GM13977 (cell line): Measurements from ENCODE around the gene GPRIN1.

Experiments used
- DNase-seq: peaks from one replicate; pipeline ENCODE4 v3.0.0; 2012; ENCODE audit warnings: low spot score
- in situ Hi-C: fragments of 300-500 bp; cut with MboI; formaldehyde crosslinking; loops from one replicate; pipeline ENCODE4 v1.12.0; 2022; ENCODE audit warnings: low sequenced_read_pairs, low pct_unique_long_range_greater_than_20kb, mixed read lengths, inconsistent platforms; ENCODE audit not compliant: unreplicated experiment
- TF ChIP-seq, protein P1 (sequence below): IDR thresholded peaks from 2 replicates; pipeline ENCODE4 v1.5.1; 2012; ENCODE audit warnings: mild to moderate bottlenecking, control low read depth; ENCODE audit not compliant: insufficient read depth; ENCODE audit errors: extremely low read depth, missing control alignments

Gene GPRIN1

DNA sequence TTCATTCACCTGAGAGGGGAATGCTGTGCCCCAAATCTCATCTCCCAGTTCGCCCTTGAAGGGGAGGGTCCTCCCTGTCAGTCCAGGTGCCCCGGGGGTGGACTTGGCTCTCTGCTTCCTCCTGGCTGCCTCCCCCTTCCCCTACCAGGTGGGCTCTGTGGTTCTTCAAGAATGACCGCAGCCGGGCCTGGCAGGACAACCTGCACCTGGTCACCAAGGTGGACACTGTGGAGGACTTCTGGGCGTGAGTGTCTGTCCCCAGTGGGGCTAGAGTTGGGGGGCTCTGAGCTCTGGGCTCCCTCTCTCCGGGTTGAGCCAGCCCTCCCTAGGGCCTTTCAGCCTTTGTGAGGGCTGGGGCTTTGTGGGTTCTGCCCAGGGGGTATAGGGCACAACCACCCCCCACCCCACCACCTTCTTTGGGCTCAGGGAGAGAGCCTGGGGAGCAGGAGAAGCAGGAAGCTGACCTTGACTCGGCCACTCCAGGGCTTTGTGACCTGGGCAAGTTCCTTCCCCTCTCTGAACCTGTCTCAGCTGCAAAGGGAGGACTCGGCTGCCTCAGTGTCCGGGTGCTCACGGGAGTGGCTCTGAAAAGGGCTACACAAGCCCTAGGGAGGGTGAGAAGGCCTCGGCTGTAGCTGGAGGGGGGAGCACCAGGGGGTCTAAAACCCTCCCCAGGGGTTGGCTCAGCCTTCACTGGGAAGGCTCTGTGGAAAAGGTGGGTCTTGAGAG, 33.7 kb upstream of the GPRIN1 start:
- in situ Hi-C loops: no loop called here
- no peak for DNase-seq
- TF ChIP-seq, protein P1, sequence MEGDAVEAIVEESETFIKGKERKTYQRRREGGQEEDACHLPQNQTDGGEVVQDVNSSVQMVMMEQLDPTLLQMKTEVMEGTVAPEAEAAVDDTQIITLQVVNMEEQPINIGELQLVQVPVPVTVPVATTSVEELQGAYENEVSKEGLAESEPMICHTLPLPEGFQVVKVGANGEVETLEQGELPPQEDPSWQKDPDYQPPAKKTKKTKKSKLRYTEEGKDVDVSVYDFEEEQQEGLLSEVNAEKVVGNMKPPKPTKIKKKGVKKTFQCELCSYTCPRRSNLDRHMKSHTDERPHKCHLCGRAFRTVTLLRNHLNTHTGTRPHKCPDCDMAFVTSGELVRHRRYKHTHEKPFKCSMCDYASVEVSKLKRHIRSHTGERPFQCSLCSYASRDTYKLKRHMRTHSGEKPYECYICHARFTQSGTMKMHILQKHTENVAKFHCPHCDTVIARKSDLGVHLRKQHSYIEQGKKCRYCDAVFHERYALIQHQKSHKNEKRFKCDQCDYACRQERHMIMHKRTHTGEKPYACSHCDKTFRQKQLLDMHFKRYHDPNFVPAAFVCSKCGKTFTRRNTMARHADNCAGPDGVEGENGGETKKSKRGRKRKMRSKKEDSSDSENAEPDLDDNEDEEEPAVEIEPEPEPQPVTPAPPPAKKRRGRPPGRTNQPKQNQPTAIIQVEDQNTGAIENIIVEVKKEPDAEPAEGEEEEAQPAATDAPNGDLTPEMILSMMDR: no peak

DNA sequence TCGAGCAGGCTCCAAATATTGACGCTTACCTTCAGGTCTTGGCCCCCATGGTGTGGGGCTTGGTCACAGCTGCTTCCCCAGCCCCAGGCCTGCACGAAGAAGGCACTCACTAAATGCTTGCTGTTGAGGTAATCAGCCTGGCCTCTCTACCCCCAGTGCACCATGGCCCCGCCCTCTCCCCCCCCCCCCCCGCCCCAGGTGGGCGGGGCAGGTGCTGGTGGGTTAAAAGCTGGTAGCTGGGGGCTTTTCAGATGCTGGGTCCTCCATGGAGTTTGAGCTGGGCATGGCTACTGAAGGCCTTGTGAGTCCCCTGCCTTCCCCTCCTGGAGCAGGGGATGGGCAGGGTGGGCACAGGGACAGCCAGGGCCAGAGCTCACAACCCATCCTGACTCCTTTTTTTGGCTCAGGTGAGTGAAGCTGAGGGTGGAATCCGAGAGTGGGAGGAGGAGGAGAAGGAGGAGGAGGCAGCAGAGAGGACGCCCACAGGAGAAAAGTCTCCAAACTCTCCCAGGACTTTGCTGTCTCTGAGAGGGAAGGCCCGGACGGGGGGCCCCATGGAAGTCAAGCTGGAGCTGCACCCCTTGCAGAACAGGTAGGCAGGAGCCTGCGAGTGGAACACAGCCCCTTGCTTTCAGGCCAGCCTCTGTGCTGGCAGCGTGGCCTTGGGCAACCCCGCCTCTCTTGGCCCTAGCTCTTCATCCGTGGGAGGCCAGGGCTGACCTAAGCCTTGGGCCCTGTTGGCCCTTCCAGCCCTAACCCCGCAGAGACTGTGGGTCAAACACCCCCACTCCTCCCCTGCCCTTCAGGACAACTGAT, 32.9 kb upstream of the GPRIN1 start:
- in situ Hi-C loops: no loop called here
- TF ChIP-seq, protein P1: no peak

DNA sequence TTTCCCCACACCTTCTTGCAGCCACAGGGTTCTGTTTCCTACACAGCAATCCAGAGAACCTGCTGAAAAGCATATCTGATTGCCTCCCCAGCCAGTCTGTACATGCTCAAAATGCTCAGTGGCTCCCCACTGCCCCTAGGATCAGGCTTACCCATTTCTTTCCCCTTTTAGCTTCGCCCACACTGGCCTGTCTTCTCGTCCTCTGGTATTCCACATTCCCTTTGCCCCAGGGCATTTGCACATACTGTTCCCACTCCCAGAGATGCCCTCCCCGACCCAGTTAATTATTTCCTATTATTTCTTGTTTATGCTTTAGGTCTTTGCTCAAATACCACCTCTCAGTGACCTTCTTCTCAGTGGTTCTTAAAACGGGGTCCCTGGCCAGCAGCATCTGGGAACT, 30.7 kb upstream of the GPRIN1 start:
- in situ Hi-C loops: no loop called here
- TF ChIP-seq, protein P1: no peak
- no peak for DNase-seq

More for the DNA sequence above, 32.9 kb upstream of the GPRIN1 start:
- no peak for DNase-seq

DNA sequence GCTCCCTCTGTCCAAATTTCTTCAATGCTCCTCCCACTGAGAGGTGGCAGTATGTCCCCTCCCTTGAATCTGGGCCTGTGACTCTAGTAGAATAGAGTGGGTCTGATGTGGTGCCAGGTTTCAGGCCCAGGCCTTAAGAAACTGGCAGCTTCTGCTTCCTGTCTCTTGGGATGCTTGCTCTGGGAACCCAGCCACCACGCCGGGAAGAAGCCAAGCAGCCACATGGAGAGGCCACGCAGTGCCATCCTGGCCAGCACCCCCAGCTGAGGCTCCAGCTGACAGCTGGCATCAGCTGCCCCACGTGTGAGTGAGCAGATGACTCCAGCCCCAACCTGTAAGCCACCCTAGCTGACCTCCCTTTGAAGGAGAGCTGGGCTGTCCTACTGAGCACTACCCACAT, 30.0 kb upstream of the GPRIN1 start:
- TF ChIP-seq, protein P1: no peak
- in situ Hi-C loops: no loop called here
- no peak for DNase-seq

DNA sequence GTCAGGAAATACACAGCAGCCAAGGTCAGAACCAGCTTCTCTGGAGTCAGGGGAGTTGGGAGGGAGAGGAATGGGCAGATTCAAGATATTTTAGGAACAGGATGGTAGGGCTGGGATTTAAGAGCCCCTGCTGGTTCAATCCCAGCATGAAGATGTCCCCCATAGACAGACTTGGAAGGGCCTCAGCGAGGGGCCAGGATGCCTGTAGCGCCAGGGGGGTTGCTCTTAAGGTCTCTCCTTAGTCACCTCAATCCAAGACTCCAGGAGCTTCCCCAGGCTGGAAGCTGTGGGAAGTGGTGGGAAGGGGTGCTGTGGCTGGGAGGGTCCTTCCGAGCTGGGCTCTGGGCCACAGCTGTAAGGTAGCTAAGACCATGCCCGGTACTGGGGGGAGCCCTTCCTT, 29.3 kb upstream of the GPRIN1 start:
- DNase-seq: no peak
- TF ChIP-seq, protein P1: no peak
- in situ Hi-C loops: no loop called here

DNA sequence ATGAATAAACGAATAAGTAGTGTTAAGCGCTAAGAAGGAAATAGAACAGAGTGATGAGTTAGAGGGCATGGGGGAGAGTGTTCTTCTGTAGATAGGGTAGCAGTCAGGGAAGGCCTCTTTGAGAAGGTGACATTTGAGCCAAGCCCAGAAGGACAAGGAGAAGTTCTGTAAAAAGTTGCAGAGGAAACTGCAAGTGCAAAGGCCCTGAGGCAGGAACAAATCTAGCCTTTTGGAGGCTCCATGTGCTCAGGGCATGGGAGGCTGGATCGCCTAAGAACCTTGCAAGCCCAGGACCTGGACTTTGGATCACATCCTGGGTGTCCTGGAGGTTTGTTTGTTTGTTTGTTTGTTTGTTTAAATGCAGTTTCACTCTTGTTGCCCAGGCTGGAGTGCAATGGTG, 28.5 kb upstream of the GPRIN1 start:
- DNase-seq: no peak
- in situ Hi-C loops: no loop called here
- TF ChIP-seq, protein P1: no peak
